NCI-H748 (cell line): Measurements from ENCODE around the gene TRMO.

Experiments
- DNase-seq: peaks from one replicate; lab custom pipeline; 2025; ENCODE audit not compliant: unreplicated experiment; lab: John Stamatoyannopoulos, UW

TRMO gene

DNA sequence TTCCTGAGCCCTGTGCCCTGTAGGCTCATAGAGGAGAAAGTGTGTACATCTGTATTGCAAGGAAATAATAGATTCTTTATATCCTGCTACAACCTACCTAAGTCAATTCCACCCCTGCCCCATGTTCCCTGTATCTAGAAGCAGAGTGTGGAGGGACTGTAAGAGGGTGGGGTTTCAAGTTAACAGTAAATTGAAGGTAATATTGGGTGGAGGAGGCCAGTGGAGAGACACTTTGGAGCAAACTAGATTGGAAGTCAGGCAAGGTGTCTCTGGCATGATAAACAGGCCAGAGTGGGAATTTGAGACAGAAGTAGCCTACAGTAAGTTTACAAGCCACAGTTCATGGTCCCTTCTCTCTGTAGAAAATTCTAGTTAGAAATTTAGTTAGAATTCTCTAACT lies 17.9 kb upstream of the TRMO start:
- no peak for DNase-seq

DNA sequence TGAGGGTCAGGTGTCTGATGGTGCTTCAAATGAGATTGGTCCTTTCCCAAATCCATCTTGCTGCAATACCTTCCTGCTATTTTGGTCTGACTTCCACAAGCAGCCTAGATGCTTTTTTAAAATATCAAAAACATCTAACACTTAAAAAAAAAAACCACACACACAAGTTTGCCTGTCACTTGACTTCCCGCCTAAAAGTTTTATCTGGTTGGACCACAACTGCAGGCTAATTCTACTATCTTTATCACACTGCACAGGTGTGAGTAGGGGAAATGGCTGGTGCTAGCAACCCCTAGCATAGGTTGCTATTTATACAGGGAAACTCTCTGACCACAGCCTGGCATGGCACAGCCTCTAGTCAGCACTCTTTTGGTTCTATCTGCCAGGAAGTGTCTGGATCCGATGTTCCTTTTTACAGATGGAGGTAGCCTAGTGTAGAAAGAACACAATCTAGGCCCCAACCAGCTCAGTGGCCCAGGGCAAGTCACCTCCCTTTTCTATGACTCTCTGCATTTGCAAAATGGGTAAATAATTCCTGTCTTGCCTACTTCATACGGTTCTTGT lies 15.9 kb upstream of the TRMO start, which contains the start of gene HEMGN:
Gene HEMGN, minus strand, starts transcription at position 92 of the 564 bp plus-strand sequence. Its CDS starts 36 bp downstream, at position 56.
- no peak for DNase-seq

DNA sequence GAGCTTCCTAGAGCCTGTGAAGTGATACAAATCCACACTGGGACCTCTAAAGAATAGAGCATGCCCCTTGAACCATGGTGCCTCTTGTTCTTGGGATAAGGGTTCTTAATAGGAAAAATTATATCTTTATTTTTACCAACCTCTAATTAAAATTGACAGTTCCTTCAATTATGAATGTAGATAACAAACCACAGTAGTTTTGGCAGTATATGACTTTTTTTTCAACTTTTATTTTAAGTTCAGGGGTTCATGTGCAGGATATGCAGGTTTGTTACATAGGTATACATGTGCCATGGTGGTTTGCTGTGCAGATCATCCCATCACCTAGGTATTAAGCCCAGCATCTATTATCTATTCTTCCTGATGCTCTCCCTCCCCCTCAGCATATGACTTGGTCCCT lies 14.7 kb upstream of the TRMO start:
- no peak for DNase-seq

DNA sequence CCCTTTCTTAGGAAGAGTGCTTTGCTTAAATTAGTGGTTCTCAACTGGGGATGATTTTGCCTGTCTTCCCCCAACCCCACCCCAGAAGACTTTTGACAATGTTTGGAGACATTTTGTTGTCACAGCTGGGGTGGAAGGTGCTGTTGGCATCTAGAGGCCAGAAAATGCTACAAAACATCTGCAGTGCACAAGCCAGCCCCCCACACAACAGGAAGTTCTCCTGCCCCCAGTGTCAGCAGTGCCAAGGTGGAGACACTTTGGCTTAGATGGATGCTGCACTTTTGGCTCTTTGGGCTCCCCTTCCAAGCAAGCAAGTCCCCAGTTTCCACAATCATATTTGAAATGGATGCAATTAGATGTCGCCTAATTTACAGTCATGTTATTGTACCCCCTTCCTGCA lies 13.0 kb upstream of the TRMO start:
- peak; percentile 13 for DNase-seq

DNA sequence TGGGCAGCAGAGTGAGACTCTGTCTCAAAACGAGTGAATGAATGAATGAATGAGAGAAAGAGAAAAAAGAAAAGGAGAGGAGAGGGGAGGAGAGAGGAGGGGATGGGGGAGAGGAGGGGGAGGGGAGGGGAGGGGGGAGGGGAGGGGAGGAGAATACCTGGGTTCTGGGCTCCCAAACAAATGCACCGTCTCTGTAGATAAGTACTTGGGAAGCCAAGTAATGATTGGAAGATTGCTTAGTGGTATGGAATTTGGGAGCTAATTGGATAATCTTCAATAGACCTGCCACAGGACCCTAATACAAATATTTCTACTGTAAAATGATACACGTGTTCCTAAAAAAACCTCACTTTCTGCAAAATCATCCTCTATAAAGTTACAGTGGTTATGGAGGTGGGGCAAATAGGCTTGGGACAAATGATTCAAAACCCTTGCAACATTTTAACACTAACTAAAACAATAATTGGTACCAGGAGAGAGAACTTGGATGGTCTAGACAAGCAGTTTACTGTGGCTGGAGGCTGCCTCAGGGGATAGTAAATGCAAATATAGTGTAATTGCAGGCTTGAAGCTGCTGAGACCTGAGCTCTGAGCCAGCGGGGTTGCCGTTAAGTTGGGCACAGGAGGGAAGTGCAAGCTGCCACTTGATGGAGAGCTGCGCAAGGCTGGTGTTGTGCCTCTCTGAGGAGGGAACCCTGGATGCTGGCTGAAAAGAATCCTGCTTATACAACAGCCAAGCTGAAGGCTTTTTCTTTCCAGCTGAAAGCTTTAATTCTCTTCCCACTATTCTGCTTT lies 12.2 kb upstream of the TRMO start:
- peak; percentile 54 for DNase-seq

DNA sequence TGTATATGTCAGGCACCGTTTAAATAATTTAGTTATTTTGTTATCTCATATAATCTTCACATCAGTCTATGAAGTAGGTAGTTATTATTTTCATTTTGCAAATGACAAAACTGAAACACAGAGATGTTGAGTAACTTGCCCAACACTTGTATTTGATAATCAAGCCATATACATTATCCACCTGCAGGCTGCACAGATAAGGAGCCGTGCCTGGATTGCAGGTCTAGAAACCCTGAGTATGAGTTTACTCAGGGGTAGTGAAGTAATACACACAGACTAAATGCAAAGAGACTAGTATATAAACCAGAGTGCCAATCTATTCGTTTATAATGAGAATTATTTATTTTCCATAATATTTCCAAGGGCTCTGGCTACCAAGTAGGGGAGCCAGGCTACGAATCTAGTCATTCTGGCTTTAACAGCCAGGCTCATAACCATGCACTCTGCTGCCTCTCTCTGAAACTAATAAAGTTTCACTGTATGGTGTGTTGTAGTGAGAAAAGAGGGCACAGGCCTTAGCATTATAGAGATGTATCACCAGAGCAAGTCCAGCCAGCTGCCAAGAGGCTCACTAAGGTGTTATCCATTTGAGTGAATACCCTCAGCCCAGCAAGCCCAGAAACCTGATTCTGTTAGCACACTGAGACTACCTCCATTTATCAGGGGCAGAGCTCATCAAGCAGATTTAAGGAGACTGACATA lies 11.1 kb upstream of the TRMO start:
- no peak for DNase-seq

DNA sequence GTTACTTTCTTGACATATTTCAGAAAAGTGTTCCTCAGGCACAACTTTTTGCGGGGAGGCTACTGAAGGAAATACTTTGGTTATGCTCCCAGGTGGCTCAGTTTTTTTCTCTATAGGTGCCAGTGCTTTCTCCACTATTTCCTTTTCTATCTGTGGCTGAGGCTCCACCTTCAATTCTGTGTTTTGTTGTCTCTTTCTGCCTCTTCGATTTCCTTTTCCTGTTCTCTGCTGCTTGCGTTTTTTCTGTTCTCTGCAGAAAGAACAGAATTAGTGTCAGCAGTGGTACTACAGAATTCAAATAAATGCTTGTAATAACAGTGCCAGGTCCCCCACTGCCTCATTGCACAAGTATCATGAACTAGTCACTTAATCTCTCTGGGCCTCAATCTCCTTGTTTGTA lies 8.7 kb upstream of the TRMO start:
- DNase-seq: no peak

DNA sequence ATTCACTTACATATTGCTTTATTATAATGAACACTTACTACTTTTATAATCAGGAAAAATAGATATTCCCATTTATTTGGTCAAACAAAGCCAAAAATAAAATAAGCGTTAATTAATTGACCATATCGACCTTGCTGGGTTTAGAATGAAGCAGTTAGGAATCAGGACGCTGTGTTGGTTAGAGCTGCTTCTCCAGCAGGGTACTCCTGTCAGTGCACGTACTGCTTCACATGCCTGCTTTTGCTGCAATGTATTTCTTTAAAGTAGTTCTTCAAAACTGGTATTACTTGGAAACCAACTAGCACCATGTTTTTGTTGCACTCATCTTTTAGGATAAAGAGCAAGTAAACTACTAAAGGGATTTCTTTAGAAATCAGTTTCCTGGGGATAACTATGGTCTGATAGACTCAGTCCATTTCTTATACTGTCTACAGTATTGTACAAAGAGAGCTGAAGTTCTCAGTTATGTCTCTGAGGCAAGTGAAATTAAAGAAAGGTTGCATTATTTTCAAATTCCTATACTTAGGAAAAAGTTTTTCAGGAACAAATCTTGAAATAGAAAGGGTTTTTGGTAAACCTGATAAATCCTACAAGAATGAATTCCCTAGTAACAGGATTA lies 6.8 kb upstream of the TRMO start:
- no peak for DNase-seq

DNA sequence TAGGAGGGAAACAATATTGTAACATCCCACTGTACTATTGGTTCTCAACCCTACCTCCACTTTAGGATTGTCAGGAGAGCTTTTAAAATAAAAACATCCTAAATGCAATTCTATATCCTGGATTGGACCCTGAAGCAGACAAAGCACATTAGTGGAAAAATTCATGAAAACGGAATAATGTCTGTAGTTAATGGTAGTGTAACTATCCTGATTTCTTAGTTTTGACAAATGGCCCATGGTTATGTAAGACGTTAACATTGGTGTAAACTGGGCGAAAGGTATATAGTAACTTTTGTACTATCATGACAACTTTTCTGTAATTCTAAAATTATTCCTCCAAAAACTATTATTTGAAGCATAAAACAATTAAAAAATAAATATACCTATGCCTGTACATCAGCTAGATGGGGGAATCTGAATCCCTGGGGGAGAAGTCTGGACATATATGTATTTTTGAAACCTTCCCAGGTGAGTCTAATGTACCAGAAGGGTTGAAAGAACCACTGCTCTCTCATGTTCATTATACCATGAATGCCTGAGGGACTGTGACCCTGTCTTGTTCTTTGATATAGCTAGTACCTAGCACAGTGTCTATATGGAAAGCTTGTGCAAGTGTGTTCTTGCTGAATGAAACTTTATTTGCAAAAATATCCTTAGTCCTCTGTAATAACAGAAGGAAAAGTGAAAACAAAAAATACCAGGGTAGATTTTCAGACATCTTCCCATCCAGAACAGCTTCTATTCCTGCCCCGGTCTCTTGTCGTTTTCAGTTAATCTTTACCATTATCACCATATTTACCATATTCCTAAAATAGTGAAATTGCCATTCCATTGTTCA lies 3.4 kb upstream of the TRMO start:
- DNase-seq: no peak

DNA sequence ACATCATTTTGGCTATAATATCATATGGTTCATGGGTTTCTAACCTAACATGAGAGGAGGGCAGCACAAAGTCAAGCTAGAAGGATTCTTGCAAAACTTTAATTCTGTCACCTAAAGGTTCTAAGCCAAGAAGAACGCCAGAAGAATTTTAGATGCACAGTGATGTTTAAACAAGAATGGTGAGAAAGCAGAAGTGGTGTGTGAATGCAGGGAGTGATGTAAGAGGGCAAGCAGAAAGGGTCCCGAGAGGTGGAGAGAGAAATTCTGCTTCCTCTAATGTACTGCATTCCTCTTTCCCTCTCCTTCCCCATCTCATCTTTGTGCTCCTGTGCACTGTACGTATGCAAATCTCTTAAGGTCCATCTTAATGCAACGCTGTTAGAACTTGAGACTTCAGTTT lies 2.1 kb upstream of the TRMO start:
- DNase-seq: no peak

DNA sequence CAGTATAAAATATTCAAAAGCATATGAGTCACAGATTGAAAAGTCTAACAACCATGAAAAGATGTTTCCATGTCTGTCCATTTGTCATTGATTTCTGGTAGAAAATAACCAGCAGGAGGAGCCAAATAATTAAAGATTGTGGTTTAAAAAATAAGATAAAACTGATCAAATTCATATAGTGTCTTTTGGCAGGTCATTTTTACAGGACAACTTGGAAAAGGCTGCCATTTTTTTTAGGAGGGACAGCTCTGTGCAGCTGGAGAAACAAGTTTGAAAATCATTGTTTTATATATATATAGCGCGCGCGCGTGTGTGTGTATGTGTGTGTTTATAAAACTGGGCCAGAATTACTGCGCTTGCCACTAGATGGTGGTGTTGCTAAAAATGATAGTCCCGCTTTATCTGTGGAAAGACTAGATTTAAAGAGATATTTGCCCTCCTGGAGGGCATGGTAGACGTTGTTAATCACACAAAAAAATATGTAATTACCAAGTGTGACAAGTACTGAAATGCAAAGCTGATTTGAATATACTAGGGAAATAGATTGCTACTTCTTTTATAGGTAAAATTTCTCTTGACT lies 1.3 kb upstream of the TRMO start:
- peak; percentile 89 for DNase-seq

DNA sequence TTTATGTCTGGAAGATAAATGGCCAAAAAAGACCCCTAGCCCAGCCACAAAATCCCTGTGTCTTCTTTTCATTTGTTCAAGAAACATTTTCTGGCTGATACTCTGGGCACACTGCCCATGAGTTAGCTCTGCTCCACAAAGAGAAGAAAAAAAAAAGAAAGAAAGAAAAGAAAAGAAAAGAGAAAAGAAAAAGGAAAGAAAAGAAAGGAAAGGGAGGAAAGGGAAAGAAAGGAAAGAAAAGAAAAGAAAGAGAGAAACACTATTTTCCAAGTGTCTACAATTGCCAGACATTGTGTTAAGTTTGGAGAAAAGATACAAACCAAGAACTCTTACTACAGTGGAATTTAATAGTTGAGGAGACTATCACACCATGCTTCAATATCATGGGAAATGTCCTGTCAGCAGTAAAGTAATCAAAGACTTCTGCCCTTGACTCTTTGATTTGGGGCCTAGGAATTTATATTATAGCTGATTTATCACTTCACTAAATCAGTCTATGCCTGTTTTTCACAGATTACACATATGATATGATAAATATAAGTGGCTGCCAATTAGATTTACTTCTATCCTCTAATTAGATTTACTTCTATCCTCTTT lies 3.0 kb downstream of the TRMO start:
- no peak for DNase-seq

DNA sequence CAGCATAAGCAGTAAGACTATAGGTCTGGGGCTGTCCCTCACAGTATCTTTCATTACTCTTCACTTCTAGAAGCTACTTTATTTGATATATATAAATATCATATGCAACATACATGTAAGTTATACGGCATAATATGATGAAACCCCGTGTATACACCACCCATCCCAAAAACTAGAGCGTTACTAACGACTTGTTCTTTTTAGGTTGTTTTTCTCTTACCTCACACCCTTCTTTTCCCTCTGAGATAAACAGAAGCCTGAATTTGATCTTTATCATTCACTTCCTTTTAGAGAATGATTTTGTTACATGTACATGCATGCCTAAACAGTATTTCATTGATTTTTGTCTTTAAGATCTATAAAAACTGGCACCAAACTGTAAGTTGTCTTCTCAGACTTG lies 3.7 kb downstream of the TRMO start:
- no peak for DNase-seq

DNA sequence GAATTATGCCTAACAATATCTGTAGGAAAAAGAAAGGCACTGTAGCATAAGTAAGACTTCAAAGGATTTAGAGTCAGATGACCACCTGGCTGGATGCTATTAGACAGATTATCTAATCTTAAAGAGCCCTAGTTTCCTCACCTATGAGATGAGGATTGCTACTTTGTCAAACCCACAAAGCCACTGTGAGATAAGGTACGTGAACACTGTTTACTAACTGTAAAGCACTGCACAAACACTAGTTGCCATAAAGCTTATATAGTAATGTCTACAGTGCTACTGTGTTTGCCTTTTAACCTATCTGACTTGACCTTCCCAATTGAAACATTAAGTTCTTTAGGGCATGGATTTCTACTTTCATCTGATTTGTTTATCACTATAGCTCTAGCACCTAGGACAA lies 10.3 kb downstream of the TRMO start:
- no peak for DNase-seq

DNA sequence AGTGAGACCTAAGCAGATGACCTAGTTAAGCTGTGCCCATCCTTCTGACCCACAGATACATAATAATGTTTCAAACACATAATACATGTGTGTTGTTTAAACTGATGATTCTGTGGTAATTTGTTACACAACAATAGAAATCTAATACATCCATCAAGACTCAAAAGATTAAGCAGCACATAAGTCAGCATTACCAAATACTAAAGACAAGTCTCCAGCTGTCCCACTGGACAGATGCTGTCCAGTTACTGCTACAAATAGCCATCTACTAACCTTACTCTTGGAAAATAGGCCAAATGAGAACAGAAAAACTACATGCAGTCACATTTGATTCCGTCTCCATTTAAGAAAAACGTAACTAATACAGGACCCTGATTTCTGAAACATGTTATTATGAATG lies 10.8 kb downstream of the TRMO start:
- no peak for DNase-seq

DNA sequence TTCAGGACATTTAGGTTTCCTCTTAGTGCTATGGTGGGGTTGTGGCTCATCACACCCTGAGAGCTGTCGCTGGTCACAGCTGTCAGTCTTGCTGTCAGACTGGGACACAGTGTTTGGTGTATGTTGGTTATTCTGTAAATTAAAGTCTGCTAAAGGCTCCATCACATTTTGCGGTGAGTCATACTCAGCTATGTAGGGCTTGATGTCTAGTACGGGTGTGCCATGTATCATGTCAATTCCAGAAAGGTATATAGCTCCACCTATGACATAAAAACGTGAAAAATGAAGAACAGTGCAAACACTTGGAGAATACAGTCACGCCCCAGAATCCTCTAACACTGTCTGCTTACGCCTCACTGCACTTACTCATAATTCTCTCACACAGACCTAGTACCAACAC lies 11.9 kb downstream of the TRMO start:
- DNase-seq: no peak

DNA sequence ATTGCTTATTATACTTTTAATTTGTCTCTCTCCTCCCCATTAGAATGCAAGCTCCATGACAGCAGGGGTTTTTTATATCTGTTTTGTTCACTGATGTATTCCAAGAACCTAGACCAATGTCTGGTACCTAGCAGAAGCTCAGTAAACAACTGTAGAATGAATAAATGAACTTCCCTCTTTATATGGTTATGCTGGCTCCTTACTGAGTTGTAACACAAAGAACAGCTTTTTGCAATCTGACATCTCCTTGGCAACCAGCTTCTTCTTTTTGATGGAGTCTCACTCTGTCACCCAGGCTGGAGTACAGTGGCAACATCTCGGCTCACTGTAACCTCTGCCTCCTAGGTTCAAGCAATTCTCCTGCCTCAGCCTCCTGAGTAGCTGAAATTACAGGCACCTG lies 13.6 kb downstream of the TRMO start:
- no peak for DNase-seq

DNA sequence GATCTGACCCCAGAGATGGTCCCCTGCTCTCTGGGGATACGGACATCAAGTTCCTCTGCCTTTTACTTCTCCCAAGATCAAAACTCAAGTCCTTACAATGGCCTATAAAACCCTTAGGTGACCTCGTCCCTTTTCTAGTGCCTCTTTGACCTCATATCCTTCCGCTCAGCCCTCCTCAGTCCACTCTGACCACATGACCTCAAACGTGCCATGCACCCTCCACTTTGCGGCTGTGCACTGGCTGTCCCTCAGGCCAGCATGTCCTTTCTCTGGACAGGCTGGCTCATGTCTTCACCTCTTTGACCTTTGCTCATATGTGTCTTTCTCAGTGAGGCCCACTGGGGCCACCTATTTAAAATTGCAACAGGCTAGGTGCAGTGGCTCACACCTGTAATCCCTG lies 14.7 kb downstream of the TRMO start:
- DNase-seq: no peak

DNA sequence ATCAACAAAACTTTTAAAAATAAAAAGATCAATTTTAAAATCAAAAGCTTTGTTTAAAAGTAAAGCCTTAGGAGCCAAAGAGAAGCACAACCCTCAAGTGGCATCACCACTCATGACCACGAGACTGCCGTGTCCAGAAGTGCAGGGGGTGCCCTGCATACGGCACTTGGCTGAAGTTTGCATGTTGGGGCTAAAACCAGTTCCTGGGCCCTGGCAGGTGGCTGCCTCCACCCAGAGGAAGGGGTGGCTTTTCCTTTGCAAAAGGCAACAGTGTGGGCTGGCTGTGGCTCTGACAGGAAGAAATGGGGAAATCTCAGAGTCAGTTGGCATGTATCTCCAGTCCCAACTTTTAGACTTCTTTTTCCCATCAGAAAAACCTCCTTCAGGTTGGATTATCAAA lies 15.3 kb downstream of the TRMO start:
- DNase-seq: no peak

DNA sequence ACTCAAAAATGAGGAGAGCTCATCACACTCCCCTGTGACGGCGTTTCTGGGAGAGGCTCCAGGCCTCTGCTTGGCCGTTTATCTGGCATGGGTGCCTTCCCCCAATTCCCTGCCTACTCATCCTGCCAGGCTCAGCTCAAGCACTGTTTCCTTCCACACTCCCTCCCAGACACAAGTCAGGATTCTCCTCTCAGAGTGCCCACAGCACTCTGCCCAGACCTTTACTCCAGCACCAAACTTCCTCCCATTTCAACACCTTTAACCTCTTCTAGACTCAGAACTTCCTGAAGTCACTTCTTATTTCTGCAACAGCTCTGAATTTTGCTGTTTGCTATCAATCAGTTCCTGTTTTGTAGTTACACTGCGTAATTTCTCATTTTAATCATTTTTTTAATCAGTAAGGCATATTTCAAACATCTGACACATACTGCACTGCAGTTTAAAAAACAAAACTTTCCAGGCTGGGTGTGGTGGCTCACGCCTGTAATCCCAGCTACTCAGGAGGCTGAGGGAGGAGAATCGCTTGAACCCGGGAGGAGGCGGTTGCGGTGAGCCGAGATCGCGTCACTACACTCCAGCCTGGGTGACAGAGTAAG lies 16.0 kb downstream of the TRMO start:
- DNase-seq: no peak
